ENCODE results near the gene ZNF107. TPM values are rescaled to one million over a fixed set of nuclear protein-coding genes. Genes with fewer than 3 reads are reported as not detected.
A peak's percentile ranks its signal among the peaks of the same experiment; 100 is the strongest.

ZNF107 gene
- polyA plus RNA-seq, 3 donors: 0.44 to 0.89 (median 0.65) TPM

GRCh38 chr7:64630496-64630895, 35.4 kb upstream of the ZNF107 start:
- H3K4me3 ChIP-seq (replicated peaks in 1 of 3; ENCODE audit: low read depth in 2 of 3, low read length in 3 of 3): no peak overlapping the region
- no peaks in the 10 kb centered on the region for H4K20me1 ChIP-seq (ENCODE audit: insufficient read depth, low read length)
- H3K9me3 Mint-ChIP-seq: peaks cover 0 to 8% (median 6%) of the 10 kb centered on the region in 7 donors
- peak; percentile 23 for TF ChIP-seq CTCF (IDR thresholded peaks at IDR 0.05)
- H3K4me3 Mint-ChIP-seq: no peak overlapping the region
- H3K27ac ChIP-seq (ENCODE audit: low read depth in 1 of 2, low read length in 2 of 2): no peak overlapping the region
- no peaks in the 10 kb centered on the region for H3K36me3 ChIP-seq (replicated peaks in 1 of 2; ENCODE audit: control insufficient read depth in 1 of 2, insufficient read depth in 2 of 2, low read length in 2 of 2)
- no peak overlapping the region for H2AFZ ChIP-seq (ENCODE audit: insufficient read depth, low read depth, low read length, poor library complexity, severe bottlenecking)
- H3K4me1 Mint-ChIP-seq: no peaks in the 10 kb centered on the region
- H3K27ac Mint-ChIP-seq: no peak overlapping the region
- intact Hi-C loops (cut with micrococcal nuclease): no loop called here
- H3K36me3 Mint-ChIP-seq: no peaks in the 10 kb centered on the region
- H3K4me1 ChIP-seq (ENCODE audit: control insufficient read depth in 1 of 2, insufficient read depth in 2 of 2, low read length in 2 of 2): no peaks in the 10 kb centered on the region
- 80% methylated on average over 1 of the region's 2 CpGs for whole genome bisulfite sequencing (ENCODE audit: insufficient coverage)
- H3K9me3 ChIP-seq (replicated peaks in 1 of 2; ENCODE audit: control insufficient read depth in 1 of 2, insufficient read depth in 1 of 2, low read length in 2 of 2): peaks cover 0 to 6% of the 10 kb centered on the region in 2 donors
- H3K27me3 Mint-ChIP-seq (ENCODE audit: low read depth in 3 of 3): no peaks in the 10 kb centered on the region
- no peaks in the 10 kb centered on the region for H3K79me2 ChIP-seq (ENCODE audit: insufficient read depth, low read length)
- no peak for DNase-seq
- H3K4me2 ChIP-seq (replicated peaks; ENCODE audit: extremely low read depth, low read length, poor library complexity, severe bottlenecking): no peak overlapping the region
- H3K27me3 ChIP-seq (ENCODE audit: control insufficient read depth in 2 of 2, insufficient read depth in 2 of 2, low read length in 2 of 2): no peaks in the 10 kb centered on the region
- H3K9ac ChIP-seq (ENCODE audit: insufficient read depth, low read length, poor library complexity, severe bottlenecking): no peak overlapping the region

- Mint-ChIP-seq H3K27ac (no peak overlapping the region), H3K27me3 (ENCODE audit: low read depth in 3 of 3) (peaks cover 0 to 2% (median 0%) of the 10 kb centered on the region in 3 donors), H3K9me3 (peaks cover 0 to 19% (median 8%) of the 10 kb centered on the region in 7 donors), H3K4me1 (no peaks in the 10 kb centered on the region), H3K36me3 (no peaks in the 10 kb centered on the region), H3K4me3 (no peak overlapping the region)
- H3K4me1 ChIP-seq (ENCODE audit: control insufficient read depth in 1 of 2, insufficient read depth in 2 of 2, low read length in 2 of 2): no peaks in the 10 kb centered on the region
- H3K27me3 ChIP-seq (ENCODE audit: control insufficient read depth in 2 of 2, insufficient read depth in 2 of 2, low read length in 2 of 2): no peaks in the 10 kb centered on the region
- no peak overlapping the region for H3K27ac ChIP-seq (ENCODE audit: low read depth in 1 of 2, low read length in 2 of 2)
- peaks cover 0 to 6% of the 10 kb centered on the region in 2 donors for H3K9me3 ChIP-seq (replicated peaks in 1 of 2; ENCODE audit: control insufficient read depth in 1 of 2, insufficient read depth in 1 of 2, low read length in 2 of 2)
- TF ChIP-seq CTCF (IDR thresholded peaks at IDR 0.05): no peak
- no peaks in the 10 kb centered on the region for H3K79me2 ChIP-seq (ENCODE audit: insufficient read depth, low read length)
- no peak overlapping the region for H2AFZ ChIP-seq (ENCODE audit: insufficient read depth, low read depth, low read length, poor library complexity, severe bottlenecking)
- H3K9ac ChIP-seq (ENCODE audit: insufficient read depth, low read length, poor library complexity, severe bottlenecking): no peak overlapping the region
- intact Hi-C loops (cut with micrococcal nuclease): no loop called here
- DNase-seq: no peak
- H4K20me1 ChIP-seq (ENCODE audit: insufficient read depth, low read length): no peaks in the 10 kb centered on the region
- no peaks in the 10 kb centered on the region for H3K36me3 ChIP-seq (replicated peaks in 1 of 2; ENCODE audit: control insufficient read depth in 1 of 2, insufficient read depth in 2 of 2, low read length in 2 of 2)
- H3K4me3 ChIP-seq (replicated peaks in 1 of 3; ENCODE audit: low read depth in 2 of 3, low read length in 3 of 3): no peak overlapping the region
- H3K4me2 ChIP-seq (replicated peaks; ENCODE audit: extremely low read depth, low read length, poor library complexity, severe bottlenecking): no peak overlapping the region
- 100% methylated on average over 1 of the region's 1 CpG for WGBS (ENCODE audit: insufficient coverage)
Measured at GRCh38 chr7:64632029-64632428, 33.9 kb upstream of the ZNF107 start.
